ENCODE results near the gene PLA2G4D. TPM values are rescaled to one million over a fixed set of nuclear protein-coding genes. Genes with fewer than 3 reads are reported as not detected.

The PLA2G4D gene
- total and polyA plus RNA-seq, 12 donors, result not detected

- H3K4me1 ChIP-seq, result peaks cover 0 to 4% (median 0%) of the 10 kb centered on the region in 9 donors
- DNase-seq (no peak), ATAC-seq (no peak)
- H3K27me3 ChIP-seq, result peaks cover 0 to under 1% (median 0%) of the 10 kb centered on the region in 7 donors
- H3K36me3 ChIP-seq, result no peaks in the 10 kb centered on the region
- intact Hi-C loops (cut with DNase I), result loop anchor here in 9 of 10 donors (2.0 to 10.0 kb wide), 7 partner anchors 56 to 151 kb away; no protein-coding TSS in a partner anchor
- 88 to 91% methylated on average over 4 of the region's 4 CpGs for WGBS, 2 donors
- no peak overlapping the region for H3K27ac ChIP-seq
- no peaks in the 10 kb centered on the region for H3K9me3 ChIP-seq
- H3K4me3 ChIP-seq, result no peak overlapping the region
- no peak for TF ChIP-seq CTCF (IDR thresholded peaks at IDR 0.05)
Observed at GRCh38 chr15:42138411-42138810, 44.0 kb upstream of the PLA2G4D start.

DNA sequence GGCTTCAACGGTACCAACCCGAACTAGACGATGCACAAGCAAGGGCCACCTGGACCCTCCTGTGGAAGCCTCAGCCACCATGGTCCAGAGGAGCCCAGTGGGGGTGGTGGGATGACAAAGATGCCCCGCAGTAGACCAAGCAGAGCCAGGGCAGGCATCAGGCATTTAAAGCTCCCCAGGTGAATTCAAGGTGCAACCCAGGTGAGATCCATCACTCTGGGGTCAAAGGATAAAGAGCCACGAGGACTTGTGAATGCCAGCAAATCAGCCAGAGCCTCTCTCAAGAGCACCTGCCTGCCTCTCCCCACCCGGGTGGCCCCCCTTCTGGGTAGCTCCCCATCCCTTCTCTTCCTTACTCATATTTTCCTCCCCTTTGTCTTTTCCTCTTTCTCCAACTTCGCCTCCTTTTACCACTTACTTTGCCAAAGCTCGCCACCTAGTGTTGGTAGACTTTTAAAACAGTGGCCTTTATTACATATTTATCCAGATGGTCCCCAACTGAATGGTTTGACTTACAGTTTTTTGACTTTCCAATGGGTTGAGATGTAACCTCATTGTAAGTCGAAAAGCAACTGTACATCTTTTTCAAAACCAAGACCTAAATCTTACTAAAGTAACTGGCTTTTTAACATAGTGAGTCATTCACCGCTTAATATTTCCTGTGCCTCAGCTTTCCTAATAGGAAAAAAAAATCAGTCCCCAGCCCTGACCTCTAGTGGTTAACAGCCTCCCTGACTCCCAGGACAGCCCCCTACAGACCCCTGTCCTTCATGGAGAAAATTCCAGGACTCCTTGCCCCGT is 43.3 kb upstream of the PLA2G4D start:
- no peak overlapping the region for H3K27ac ChIP-seq
- H3K4me3 ChIP-seq, result no peak overlapping the region
- no peaks in the 10 kb centered on the region for H3K9me3 ChIP-seq
- WGBS, 2 donors, result 46 to 49% methylated on average over 11 of the region's 11 CpGs
- no peaks in the 10 kb centered on the region for H3K36me3 ChIP-seq
- peaks cover 0 to 3% (median 0%) of the 10 kb centered on the region in 7 donors for H3K27me3 ChIP-seq
- intact Hi-C loops (cut with DNase I), result loop anchor here in 9 of 10 donors (1.0 to 10.0 kb wide), 9 partner anchors 55 to 150 kb away; no protein-coding TSS in a partner anchor
- ATAC-seq (peak in 3 of 8 donors; percentile 20 to 41 (median 33)), DNase-seq (no peak)
- TF ChIP-seq CTCF (IDR thresholded peaks at IDR 0.05), result peak; percentile 37 to 68 (median 59)
- H3K4me1 ChIP-seq, result peaks cover 0 to 4% (median 0%) of the 10 kb centered on the region in 9 donors

DNA sequence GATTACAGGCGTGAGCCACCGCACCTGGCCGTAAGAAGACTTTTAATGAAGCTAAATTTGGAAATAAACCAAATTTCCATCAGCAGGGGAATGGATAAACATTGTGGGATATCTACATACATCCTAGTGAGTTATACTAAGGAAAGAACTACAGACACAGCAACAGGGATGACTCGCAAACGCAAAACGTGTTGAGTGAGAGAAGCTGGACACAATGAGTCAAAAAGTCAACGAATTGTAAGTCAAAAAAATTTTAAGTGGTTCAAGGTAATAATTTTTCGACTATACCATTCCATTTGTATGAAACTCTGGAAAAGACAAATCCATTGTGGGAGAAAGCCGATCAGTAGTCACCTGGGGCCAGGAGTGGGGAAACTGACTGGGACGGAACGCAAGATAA is 42.2 kb upstream of the PLA2G4D start:
- ATAC-seq (no peak), DNase-seq (no peak)
- Histone ChIP-seq H3K4me1 (peaks cover 0 to 4% (median 0%) of the 10 kb centered on the region in 9 donors), H3K27ac (no peak overlapping the region), H3K36me3 (no peaks in the 10 kb centered on the region), H3K9me3 (no peaks in the 10 kb centered on the region), H3K4me3 (no peak overlapping the region), H3K27me3 (peaks cover 0 to 3% (median 0%) of the 10 kb centered on the region in 7 donors)
- intact Hi-C loops (cut with DNase I), result loop anchor here in 8 of 10 donors (2.0 to 10.0 kb wide), 8 partner anchors 54 to 149 kb away; no protein-coding TSS in a partner anchor
- TF ChIP-seq CTCF (IDR thresholded peaks at IDR 0.05), result no peak
- 88 to 90% methylated on average over 11 of the region's 11 CpGs for whole genome bisulfite sequencing, 2 donors

DNA sequence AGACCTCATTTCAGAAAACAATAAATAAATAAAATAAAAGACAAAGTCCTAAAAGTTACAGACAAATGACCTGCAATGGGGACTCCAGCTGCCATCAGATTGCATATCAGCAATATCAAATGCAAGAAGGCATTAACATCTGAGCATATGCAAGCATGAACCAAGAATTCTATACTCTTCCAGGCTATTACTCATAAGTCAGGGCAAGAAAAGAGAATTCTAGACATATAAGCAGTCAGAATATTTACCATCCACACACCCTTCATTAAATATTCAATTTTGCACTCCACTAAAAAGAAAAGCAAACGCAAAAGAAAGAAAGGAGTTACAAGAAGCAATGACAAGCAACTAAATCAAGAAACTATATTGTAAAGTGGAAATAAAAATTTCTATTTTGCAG is 41.0 kb upstream of the PLA2G4D start:
- WGBS, 2 donors, result 58 to 84% methylated on average over 1 of the region's 1 CpG
- no peak for TF ChIP-seq CTCF (IDR thresholded peaks at IDR 0.05)
- H3K4me3 ChIP-seq, result no peak overlapping the region
- ATAC-seq (no peak), DNase-seq (no peak)
- H3K27me3 ChIP-seq, result peaks cover 0 to 3% (median 2%) of the 10 kb centered on the region in 7 donors
- peaks cover 0 to 4% (median 0%) of the 10 kb centered on the region in 9 donors for H3K4me1 ChIP-seq
- intact Hi-C loops (cut with DNase I), result loop anchor here in 9 of 10 donors (2.0 to 10.0 kb wide), 7 partner anchors 53 to 148 kb away; no protein-coding TSS in a partner anchor
- H3K9me3 ChIP-seq, result no peaks in the 10 kb centered on the region
- no peak overlapping the region for H3K27ac ChIP-seq
- H3K36me3 ChIP-seq, result no peaks in the 10 kb centered on the region

Measured in heart right ventricle (tissue), 16 donors.